ES-I3 (cell line): ENCODE data around the gene VSX1.

Source experiments
- H3K36me3 ChIP-seq: 2 replicates; pipeline ENCODE4 v1.6.1; 2013; ENCODE audit warnings: mild to moderate bottlenecking, low read length, control low read depth, moderate library complexity; ENCODE audit not compliant: insufficient read depth
- H3K4me1 ChIP-seq: 2 replicates; pipeline ENCODE4 v1.6.1; 2013; ENCODE audit warnings: mild to moderate bottlenecking, control low read depth, low read length; ENCODE audit not compliant: insufficient read depth
- H3K9ac ChIP-seq: 2 replicates; pipeline ENCODE4 v1.6.1; 2013; ENCODE audit warnings: low read depth, mild to moderate bottlenecking, low read length, moderate library complexity
- H3K9me3 ChIP-seq: 2 replicates; pipeline ENCODE4 v1.6.1; 2013; ENCODE audit warnings: mild to moderate bottlenecking, low read length, moderate library complexity; ENCODE audit not compliant: control insufficient read depth, insufficient read depth

Gene VSX1

DNA sequence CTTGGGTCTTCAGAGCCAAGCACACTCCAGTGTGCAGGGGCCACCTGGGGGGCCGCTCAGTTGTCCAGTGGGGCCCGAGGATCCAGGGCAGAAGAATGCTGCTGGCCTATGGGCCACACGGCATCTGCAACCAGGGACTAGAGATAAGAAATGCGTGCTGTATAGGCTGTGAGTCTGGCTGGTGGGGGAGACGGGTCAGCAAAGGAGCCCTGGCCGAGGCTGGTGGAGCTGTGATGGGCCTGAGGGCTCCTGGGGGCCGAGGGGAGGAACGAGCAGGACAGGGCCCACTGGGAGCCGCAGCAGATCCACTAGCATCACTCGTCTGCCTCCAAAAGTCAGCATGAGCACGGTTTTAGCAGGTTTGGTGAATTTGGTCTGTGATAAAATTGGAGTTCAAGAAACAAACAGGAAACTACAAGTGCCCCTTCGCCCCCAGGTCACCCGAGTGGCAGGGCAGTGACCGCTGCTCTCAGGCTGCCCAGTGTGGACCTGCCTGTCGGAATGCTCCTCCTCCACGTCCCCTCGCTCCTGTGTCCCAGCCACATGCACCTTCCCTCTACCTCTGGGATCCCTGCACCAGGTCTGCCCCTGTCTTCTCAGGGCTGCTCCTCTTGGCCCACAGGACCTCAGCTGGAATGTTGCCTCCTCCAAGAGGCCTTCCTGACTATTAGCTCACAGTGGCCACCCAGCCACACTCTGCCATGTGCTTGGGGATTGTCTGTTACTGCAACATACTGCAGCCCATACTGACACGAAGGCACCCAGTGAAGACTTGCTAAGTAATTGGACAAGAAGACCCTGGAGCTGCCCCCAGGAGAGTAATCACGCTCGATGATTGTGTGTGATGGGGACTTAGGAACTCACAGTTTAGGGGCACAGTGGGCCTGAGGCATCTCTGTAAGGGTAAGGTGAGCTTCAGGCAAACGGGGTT, 34.9 kb downstream of the VSX1 start:
- Histone ChIP-seq H3K36me3 (no peaks in the 10 kb centered on the region), H3K9ac (no peak overlapping the region), H3K9me3 (no peaks in the 10 kb centered on the region)

DNA sequence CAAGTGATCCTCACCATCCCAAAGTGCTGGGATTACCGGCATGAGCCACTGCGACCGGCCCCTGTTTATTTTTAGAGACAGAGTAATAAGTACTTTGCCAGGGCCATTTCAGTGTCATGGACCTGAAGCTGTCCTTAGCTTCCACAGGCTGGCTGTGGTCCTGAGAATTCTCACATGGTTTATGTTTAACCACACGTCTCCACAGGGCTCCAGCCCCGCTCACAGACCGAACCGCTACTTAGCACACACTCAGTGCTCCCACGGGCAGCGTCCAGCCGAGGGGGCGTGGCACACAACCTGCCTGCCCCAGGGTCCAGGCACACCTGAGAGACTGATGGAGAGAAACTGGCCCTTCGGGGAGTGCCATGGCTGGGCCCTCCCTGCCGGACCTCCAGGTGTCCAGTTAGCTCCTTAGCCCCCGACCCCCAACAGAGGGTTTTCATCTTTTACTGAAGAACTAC, 35.7 kb downstream of the VSX1 start:
- Histone ChIP-seq H3K9me3 (no peaks in the 10 kb centered on the region), H3K9ac (no peak overlapping the region), H3K36me3 (no peaks in the 10 kb centered on the region), H3K4me1 (no peaks in the 10 kb centered on the region)

More for the DNA sequence above, 34.9 kb downstream of the VSX1 start:
- no peaks in the 10 kb centered on the region for H3K4me1 ChIP-seq

DNA sequence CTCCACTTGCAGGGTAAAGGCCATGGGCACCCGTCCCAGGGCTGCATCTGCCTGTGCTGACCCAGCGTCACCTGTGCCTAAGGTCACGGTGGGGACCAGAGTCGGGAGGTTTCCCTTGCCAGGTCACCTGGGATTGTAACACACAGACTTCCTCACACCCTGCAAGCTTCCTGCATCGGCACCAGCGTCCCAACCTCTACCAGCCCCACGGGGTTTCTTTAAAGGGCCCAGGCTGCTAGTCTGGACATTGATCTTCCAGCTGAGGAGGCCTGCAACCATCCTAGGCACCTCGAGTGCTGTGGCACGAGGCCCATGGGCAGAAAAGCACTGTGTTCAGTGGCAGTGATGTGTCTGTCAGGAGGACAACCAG, 36.6 kb downstream of the VSX1 start:
- H3K9ac ChIP-seq = no peak overlapping the region
- no peaks in the 10 kb centered on the region for H3K4me1 ChIP-seq
- H3K36me3 ChIP-seq = no peaks in the 10 kb centered on the region
- H3K9me3 ChIP-seq = no peaks in the 10 kb centered on the region

DNA sequence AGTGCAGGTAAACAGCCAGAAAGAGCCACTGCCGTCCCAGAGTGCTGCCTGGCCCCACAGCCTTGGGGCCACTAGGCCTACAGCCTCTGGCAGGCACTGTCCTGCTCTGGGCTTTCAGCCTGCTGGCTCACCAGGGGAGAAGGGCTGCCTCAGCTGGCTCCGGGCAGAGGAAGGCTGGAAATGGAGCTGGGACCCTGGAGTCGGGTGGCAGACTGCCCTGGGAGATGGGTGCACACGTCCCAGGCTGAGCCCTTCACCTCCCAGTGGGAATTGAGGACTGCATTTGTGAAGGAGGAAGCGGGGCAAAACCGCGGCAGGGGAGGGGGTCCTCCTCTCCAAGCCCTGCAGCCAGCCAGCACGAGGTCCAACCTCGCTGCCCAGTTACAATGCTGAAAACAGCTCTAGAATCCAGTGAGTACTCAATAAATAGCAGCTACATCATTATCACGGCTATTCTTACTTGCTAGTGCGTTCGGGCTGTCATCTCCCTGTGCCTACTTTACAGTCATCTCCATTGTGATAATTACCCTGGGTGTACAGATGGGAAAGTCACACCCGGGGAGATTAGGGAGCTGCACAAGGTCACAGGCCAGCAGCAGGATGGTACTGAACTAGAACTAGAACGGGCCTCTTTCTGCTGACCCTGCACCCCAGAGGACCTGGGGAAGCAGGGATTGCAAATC, 37.1 kb downstream of the VSX1 start:
- Histone ChIP-seq H3K9me3 (no peaks in the 10 kb centered on the region), H3K9ac (no peak overlapping the region), H3K4me1 (no peaks in the 10 kb centered on the region), H3K36me3 (no peaks in the 10 kb centered on the region)

DNA sequence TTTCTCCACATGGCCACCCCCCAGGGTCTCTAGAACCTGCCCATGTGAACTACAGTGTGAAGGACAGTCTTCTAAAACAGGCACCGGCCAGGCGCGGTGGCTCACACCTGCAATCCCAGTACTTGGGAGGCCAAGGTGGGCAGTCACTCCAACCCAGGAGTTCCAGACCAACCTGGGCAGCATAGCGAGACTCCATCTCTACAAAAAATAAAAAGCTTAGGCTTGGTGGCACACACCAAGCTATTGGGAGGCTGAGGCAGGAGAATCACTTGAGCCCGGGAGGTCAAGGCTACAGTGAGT, 37.7 kb downstream of the VSX1 start:
- Histone ChIP-seq H3K4me1 (no peaks in the 10 kb centered on the region), H3K36me3 (no peaks in the 10 kb centered on the region), H3K9me3 (no peaks in the 10 kb centered on the region), H3K9ac (no peak overlapping the region)

DNA sequence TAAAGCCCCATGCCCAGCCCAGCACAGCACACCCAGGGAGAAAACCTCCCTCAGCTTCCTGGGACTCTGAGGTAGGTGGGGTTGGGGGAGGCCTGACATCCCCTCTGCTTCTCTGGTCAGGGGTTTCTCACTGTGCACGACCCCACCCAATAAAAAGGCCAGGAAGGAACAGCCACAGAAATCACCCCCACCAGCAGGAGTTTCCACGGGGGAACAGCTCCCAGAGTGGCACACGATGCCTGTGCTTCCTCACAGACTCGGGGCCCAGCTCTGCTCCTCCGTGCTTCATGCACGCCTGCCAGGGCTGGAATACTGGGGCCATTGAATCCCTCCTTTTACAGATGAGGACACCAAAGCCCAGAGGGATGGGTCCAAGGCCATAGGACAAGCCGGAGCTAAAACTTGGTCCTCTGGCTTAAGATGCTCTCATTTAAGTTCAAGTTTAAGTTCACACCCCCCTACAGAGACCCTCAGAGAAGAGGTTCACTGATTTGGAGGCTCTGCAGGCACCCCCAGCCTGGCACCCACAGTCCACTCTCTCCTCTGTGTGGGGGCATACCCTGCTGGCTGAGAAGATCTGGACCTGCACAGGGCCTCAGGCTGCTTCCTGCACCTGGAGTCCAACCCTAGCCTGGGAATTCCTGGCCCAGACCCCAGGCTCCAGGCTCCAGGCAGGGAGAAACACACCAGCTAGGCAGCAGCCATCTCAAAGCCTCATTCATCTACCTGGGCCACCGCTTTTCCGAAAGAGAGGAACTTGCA, 38.3 kb downstream of the VSX1 start:
- Histone ChIP-seq H3K36me3 (no peaks in the 10 kb centered on the region), H3K4me1 (no peaks in the 10 kb centered on the region), H3K9ac (no peak overlapping the region), H3K9me3 (no peaks in the 10 kb centered on the region)

DNA sequence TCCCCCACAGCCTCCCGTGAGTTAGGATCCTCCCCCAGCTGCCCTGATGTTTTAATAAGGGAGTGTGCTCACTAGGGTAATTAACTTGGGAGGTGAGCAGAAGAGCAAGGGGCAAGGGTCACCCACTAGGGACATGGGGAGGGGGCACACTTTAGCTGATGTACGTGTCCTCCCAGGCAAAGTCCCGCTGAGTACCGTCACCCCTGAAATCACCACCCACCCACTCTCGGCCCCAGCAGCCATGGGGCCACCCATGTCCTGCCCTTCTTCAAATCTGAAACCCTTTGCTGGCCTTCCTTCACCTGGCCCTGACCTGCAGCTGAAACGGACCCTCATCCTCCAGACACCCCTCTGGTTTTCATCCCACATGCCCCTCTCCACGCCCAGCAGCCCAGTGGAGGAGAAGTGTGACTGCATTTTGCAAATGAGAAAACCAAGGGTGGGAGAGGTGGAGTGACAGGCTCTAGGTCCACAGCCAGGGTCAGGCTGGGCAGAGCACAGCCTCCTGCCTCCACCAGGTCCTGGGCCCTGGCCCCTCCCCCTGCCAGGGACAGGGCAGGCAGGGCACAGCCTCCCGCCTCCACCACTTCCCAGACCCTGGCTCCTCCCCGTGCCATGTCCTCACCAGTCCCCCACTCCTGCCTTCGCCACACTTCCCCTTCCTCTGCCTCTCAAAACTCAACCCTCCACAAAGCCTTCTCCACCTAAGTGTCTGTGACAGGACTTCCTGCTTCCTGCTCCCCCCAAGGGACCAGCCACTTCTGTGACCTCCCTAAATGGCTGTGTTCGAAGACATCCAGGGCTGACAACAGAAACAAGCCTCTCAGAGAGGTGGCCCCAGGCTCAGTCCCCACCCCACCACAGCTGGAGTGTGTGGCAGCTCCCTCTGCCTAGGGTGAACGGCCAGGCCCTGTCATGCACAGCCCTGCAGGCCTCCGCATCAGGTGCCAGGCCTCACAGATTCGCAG, 39.1 kb downstream of the VSX1 start:
- no peak overlapping the region for H3K9ac ChIP-seq
- no peaks in the 10 kb centered on the region for H3K4me1 ChIP-seq
- H3K36me3 ChIP-seq = no peaks in the 10 kb centered on the region
- no peaks in the 10 kb centered on the region for H3K9me3 ChIP-seq

DNA sequence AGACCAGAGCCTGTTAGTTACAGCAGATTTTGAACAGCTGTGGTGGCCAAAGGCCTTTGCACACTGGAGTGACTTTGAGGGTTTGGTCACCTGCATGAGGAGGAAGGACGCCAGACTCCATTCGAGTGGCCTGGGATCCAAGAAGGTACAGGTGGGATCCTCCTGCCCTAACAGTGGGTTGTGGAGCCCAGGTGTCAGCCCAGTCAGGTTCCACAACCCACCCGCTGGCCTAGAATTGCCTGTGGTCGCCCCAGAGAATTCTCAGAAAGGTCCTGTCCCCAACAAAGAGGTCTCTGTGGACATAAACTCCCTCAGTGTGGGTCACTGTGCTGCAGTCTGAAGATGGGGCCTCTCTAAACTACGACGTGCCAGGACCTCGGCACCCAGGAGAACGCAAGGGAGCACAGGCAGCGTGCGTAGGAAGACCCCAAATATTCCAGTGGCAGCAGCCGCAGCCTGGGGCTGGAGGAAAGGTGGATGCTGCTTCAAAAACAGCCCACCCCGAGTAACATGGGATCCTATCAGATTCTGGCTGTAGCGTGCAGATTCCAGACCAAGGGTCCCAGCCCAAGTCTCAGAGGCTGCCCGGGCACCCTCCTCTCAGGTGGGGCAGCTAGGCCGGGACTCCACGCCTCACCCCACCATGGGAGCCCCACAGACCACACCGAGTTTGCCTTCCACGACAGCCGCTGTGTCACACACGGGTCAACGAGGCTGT, 40.0 kb downstream of the VSX1 start:
- no peaks in the 10 kb centered on the region for H3K36me3 ChIP-seq
- H3K9ac ChIP-seq = no peak overlapping the region
- no peaks in the 10 kb centered on the region for H3K9me3 ChIP-seq
- H3K4me1 ChIP-seq = no peaks in the 10 kb centered on the region

DNA sequence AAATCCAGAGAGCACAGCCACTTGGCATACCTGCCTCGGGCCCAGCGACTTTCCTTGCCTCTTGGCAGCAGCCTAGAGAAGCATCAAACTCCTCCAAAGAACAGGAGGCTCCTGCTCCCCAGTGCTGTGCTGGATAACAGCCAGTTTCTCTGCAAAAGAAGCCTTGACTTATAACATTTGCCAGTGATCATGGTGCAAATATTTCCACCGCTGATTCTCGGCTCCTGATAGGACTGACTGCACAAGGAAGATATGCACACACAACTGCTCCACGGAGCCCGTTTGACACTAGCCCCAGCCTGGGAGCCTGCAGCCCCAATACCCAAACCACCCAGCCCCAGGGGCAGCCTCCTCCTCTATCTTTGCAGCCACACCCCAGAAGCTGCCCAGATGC, 41.5 kb downstream of the VSX1 start:
- Histone ChIP-seq H3K36me3 (no peaks in the 10 kb centered on the region), H3K4me1 (no peaks in the 10 kb centered on the region), H3K9me3 (no peaks in the 10 kb centered on the region), H3K9ac (no peak overlapping the region)

DNA sequence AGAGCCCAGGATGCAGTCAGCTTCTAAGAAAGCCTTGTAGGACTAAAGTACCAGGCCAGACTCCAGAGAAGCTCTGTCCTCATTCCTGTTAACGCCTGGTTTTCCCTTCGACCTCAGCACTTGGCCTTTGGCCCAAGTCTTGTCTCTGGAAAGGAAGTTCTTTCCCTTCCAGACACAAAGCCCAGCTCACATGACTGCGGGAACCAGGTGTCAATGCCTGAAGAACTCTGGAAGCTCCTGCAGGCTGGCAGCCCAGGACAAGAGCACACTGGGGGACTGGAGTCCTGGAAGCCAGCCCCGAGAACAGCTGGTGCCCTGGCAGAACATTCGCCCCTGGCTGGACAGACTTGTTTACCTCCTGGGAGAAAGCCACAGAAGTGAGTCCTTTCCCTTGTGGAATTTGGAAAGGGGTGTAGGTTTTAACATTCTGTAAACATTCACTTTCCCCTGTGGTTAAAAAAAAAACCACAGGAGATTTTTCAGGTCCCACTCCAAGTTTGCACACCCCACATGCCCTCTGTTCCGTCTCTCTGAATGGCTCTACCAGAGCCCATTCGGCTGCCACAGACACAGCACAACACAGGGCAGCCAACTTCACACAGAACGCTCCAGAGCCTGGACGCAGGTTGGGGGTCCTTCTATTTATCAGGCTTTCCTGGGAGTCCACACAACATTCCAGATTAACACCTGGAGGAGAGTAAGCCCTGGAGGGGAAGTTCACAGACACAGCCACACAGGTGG, 42.1 kb downstream of the VSX1 start:
- no peaks in the 10 kb centered on the region for H3K4me1 ChIP-seq
- H3K36me3 ChIP-seq = no peaks in the 10 kb centered on the region
- no peaks in the 10 kb centered on the region for H3K9me3 ChIP-seq
- no peak overlapping the region for H3K9ac ChIP-seq

DNA sequence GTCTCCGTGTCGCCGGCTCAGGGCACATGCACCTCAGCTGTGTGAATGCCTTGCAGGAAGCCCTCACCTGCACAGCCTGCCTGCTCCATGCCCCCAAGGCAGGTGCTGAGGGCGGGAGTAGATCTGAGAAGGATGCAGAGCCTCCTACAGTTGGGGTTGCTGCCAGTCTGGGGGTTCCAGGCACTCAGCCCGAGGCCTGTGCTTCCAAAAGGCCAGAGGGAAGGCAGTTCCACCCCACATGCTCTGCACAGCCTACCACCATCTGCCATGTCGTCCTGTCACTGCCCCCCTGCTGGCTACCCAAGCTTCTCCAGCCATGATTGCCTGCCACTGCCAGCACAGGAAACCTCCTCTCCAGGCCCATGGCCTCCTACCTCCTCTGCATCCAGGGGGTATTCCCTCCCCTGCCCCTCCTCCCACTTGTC, 43.3 kb downstream of the VSX1 start:
- Histone ChIP-seq H3K36me3 (no peaks in the 10 kb centered on the region), H3K9me3 (no peaks in the 10 kb centered on the region), H3K9ac (no peak overlapping the region), H3K4me1 (no peaks in the 10 kb centered on the region)

DNA sequence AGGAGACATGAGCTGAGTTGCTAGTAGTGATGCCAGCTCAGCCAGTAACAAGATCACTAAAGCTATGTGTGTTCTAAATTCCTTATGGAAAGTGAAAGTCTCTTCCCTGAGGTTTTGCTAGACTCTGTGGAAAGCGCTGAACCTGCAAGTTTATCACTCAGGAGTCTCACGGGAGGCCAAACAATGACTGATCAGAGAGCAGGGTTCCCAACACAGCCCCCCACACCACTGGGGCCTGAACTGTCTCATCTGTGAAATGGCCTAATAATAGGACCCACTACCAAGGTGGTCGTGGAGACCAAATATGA, 43.9 kb downstream of the VSX1 start:
- Histone ChIP-seq H3K36me3 (no peaks in the 10 kb centered on the region), H3K9ac (no peak overlapping the region), H3K9me3 (no peaks in the 10 kb centered on the region), H3K4me1 (no peaks in the 10 kb centered on the region)
